Thoracic aorta (tissue), 2 donors: ENCODE data around the gene FXYD3. TPM values are rescaled to one million over a fixed set of nuclear protein-coding genes. Genes with fewer than 3 reads are reported as not detected.

Experiments used
- ATAC-seq: fragments of 150-250 bp; one replicate; pipeline ENCODE4 v1.8.0; 2017; ENCODE audit warnings: low read depth; ENCODE audit not compliant: insufficient number of reproducible peaks, low FRiP score
- DNase-seq: peaks from one replicate; pipeline ENCODE4 v3.0.0-alpha.2; 2020; ENCODE audit warnings: low spot score
- H3K27ac ChIP-seq, 2 donors: fragments of 200-600 bp; sonication (generic); 1 replicate in 1 of 2; 2 replicates in 1 of 2; pipeline ENCODE4 v1.5.1; 2016; ENCODE audit warnings: mild to moderate bottlenecking in 2 of 2, moderate library complexity in 2 of 2
- H3K27me3 ChIP-seq: fragments of 200-600 bp; sonication (generic); replicated peaks from 2 replicates; pipeline ENCODE4 v1.6.0; 2016; ENCODE audit warnings: mild to moderate bottlenecking; ENCODE audit not compliant: insufficient read depth
- H3K36me3 ChIP-seq: fragments of 200-600 bp; sonication (generic); one replicate; pipeline ENCODE4 v1.5.1; 2016
- H3K4me1 ChIP-seq, 2 donors: fragments of 200-600 bp; sonication (generic); 1 replicate in 1 of 2; 2 replicates in 1 of 2; pipeline versions ENCODE4 v1.5.1 to v1.6.0; 2016; ENCODE audit warnings: low read depth in 2 of 2, mild to moderate bottlenecking in 1 of 2; ENCODE audit not compliant: control insufficient read depth in 1 of 2
- H3K4me3 ChIP-seq: fragments of 200-600 bp; sonication (generic); 2 replicates; pipeline ENCODE4 v1.5.1; 2016; ENCODE audit warnings: mild to moderate bottlenecking
- H3K9me3 ChIP-seq: fragments of 200-600 bp; sonication (generic); 2 replicates; pipeline ENCODE4 v1.5.1; 2016
- CTCF ChIP-seq: fragments of 200-600 bp; sonication (generic); IDR thresholded peaks from one replicate; pipeline ENCODE4 v1.5.1; 2019; ENCODE audit warnings: antibody characterized with exemption
- total RNA-seq, 2 donors: library from RNA; depleted of rRNA; stranded (reverse); fragments of >200 nt; gene quantifications; one replicate each; pipeline versions ENCODE4 v1.1.0 to v1.2.3, GENCODE V29; 2016

Gene FXYD3
- total RNA-seq, 2 donors from 2014 or later, result 0.68 to 6.4 TPM

- Histone ChIP-seq H3K27me3 (no peaks in the 10 kb centered on the region), H3K27ac (no peak overlapping the region), H3K36me3 (no peaks in the 10 kb centered on the region), H3K4me3 (no peak overlapping the region), H3K4me1 (peaks cover 3 to 6% of the 10 kb centered on the region in 2 donors), H3K9me3 (no peaks in the 10 kb centered on the region)
- DNase-seq (no peak), ATAC-seq (no peak)
- no peak for TF ChIP-seq CTCF
Measured at GRCh38 chr19:35116072-35116801, 614 bp downstream of the FXYD3 start.

GRCh38 chr19:35117116-35117515, 1.5 kb downstream of the FXYD3 start:
- Histone ChIP-seq H3K36me3 (no peaks in the 10 kb centered on the region), H3K4me1 (peaks cover 3 to 6% of the 10 kb centered on the region in 2 donors), H3K9me3 (no peaks in the 10 kb centered on the region), H3K27ac (no peak overlapping the region), H3K4me3 (no peak overlapping the region), H3K27me3 (no peaks in the 10 kb centered on the region)
- no peak for TF ChIP-seq CTCF
- DNase-seq (no peak), ATAC-seq (no peak)

GRCh38 chr19:35117799-35118198, 2.2 kb downstream of the FXYD3 start:
- Histone ChIP-seq H3K4me1 (peaks cover 3 to 6% of the 10 kb centered on the region in 2 donors), H3K4me3 (no peak overlapping the region), H3K9me3 (no peaks in the 10 kb centered on the region), H3K27ac (no peak overlapping the region), H3K27me3 (no peaks in the 10 kb centered on the region), H3K36me3 (no peaks in the 10 kb centered on the region)
- no peak for DNase-seq
- no peak for ATAC-seq
- TF ChIP-seq CTCF, result no peak

- no peaks in the 10 kb centered on the region for H3K9me3 ChIP-seq
- no peaks in the 10 kb centered on the region for H3K27me3 ChIP-seq
- peaks cover 3 to 13% of the 10 kb centered on the region in 2 donors for H3K4me1 ChIP-seq
- H3K27ac ChIP-seq, result no peak overlapping the region
- H3K36me3 ChIP-seq, result no peaks in the 10 kb centered on the region
- no peak for DNase-seq
- no peak for TF ChIP-seq CTCF
- ATAC-seq, result no peak
- no peak overlapping the region for H3K4me3 ChIP-seq
Measured at GRCh38 chr19:35118268-35119020, 2.8 kb downstream of the FXYD3 start.

- Histone ChIP-seq H3K4me1 (peaks cover 3 to 19% of the 10 kb centered on the region in 2 donors), H3K27ac (no peak overlapping the region), H3K4me3 (no peak overlapping the region), H3K36me3 (no peaks in the 10 kb centered on the region), H3K9me3 (no peaks in the 10 kb centered on the region), H3K27me3 (no peaks in the 10 kb centered on the region)
- no peak for TF ChIP-seq CTCF
- no peak for ATAC-seq
- DNase-seq, result no peak
Measured at GRCh38 chr19:35119091-35119490, 3.5 kb downstream of the FXYD3 start.
